Aorta (tissue), 5 donors: Measurements from ENCODE around the gene C12orf54. TPM values are rescaled to one million over a fixed set of nuclear protein-coding genes. Genes with fewer than 3 reads are reported as not detected.
"Not testable (repeated sequence)": the region's sequence is repeated elsewhere in the genome, so short reads cannot be mapped to it uniquely, and the experiment has no call there.

Source experiments
- ATAC-seq: fragments of 200-7000 bp; cut with Tn5 transposase; one replicate; pipeline ENCODE4 v1.9.1; 2022; ENCODE audit warnings: moderate library complexity; ENCODE audit not compliant: low FRiP score
- DNase-seq, 2 donors: peaks; one replicate each; pipeline ENCODE4 v3.0.0-alpha.2; 2020
- H3K27ac ChIP-seq, 2 donors: one replicate each; pipeline ENCODE4 v1.5.1; 2013; ENCODE audit warnings: low read length in 2 of 2, mild to moderate bottlenecking in 2 of 2, moderate library complexity in 2 of 2, control low read depth in 1 of 2, inconsistent platforms in 1 of 2, low read depth in 1 of 2
- H3K27me3 ChIP-seq, 2 donors: one replicate each; pipeline ENCODE4 v1.6.1; 2013; ENCODE audit warnings: control low read depth in 1 of 2, low read length in 1 of 2, mild to moderate bottlenecking in 1 of 2, moderate library complexity in 1 of 2; ENCODE audit not compliant: insufficient read depth in 2 of 2, control insufficient read depth in 1 of 2
- H3K36me3 ChIP-seq, 2 donors: one replicate each; pipeline ENCODE4 v1.6.1; 2013; ENCODE audit warnings: control low read depth in 1 of 2, low read length in 1 of 2, mild to moderate bottlenecking in 1 of 2; ENCODE audit not compliant: insufficient read depth in 2 of 2, control insufficient read depth in 1 of 2
- H3K4me1 ChIP-seq, 2 donors: one replicate each; pipeline ENCODE4 v1.6.1; 2013; ENCODE audit warnings: low read length in 2 of 2, control low read depth in 1 of 2, mild to moderate bottlenecking in 1 of 2, moderate library complexity in 1 of 2; ENCODE audit not compliant: insufficient read depth in 2 of 2, control insufficient read depth in 1 of 2
- H3K4me3 ChIP-seq, 2 donors: one replicate each; pipeline ENCODE4 v1.5.1; 2013; ENCODE audit warnings: low read length in 2 of 2, control low read depth in 1 of 2, mild to moderate bottlenecking in 1 of 2
- H3K9me3 ChIP-seq: one replicate; pipeline ENCODE4 v1.6.1; 2013; ENCODE audit warnings: mild to moderate bottlenecking, low read length; ENCODE audit not compliant: control insufficient read depth
- WGBS, 2 donors: extraction: QIAGEN DNeasy Blood & Tissue Kit; methylation state at CpG; one replicate each; pipeline ENCODE4 v1.1.7; 2013; 5-methylcytosine and 5-hydroxymethylcytosine counted together
- intact Hi-C, 2 donors: fragments of 100-400 bp; cut with DNase I; formaldehyde crosslinking; loops; one replicate each; pipeline versions ENCODE4 v1.14.2 to v1.15.0; 2022
- polyA plus RNA-seq, 2 donors: library from polyadenylated mRNA; stranded (reverse); fragments of 200-250 nt; gene quantifications; one replicate each; pipeline ENCODE4 v1.2.3, GENCODE V29; 2013
- total RNA-seq, 2 donors: library from RNA; stranded (reverse); fragmentation: NEBNext Ultra II Directional; extraction: Animal tissue kit (Norgen Biotek cat#: 25700); gene quantifications; one replicate each; pipeline ENCODE4 v1.2.1, GENCODE V29; 2021
- donor health status: healthy with polysubstance abuse.
- donor health status: Bipolar disorder and iron deficiency.
- donor health status: DM: no; HTN: no; CAD: no.
- donor health status: DM: no; HTN: no; CAD: no.
- donor health status: DM: yes; HTN: yes; CAD: no.

C12orf54 gene
- total and polyA plus RNA-seq, 4 donors: 0.65 to 2.5 TPM; not detected in 2

DNA sequence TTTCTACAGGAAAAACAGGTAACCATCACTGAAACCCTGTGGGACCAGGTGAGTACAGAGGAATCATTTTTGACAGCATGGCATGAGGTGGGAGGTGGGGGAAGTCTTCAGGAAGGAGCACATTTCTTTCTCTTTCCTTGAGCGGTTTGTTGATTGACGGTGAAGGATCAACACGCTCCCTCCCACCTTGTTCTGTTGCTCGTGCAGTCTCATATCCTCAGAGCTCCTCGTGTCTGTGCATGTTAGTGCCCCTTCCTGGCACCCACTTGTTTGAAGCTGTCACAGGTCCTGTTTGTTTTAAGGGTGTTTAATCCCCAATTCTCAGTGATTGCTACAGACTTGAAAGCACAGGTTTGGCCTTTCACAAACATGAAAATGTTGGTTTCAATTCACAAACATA is 4.4 kb downstream of the C12orf54 start:
- Histone ChIP-seq H3K4me1 (no peaks in the 10 kb centered on the region), H3K27ac (no peak overlapping the region), H3K36me3 (no peaks in the 10 kb centered on the region), H3K4me3 (no peak overlapping the region), H3K9me3 (no peaks in the 10 kb centered on the region), H3K27me3 (peaks cover 0 to 2% of the 10 kb centered on the region in 2 donors)
- WGBS, 2 donors: 66 to 71% methylated on average over 5 of the region's 5 CpGs
- DNase-seq: no peak
- intact Hi-C loops: loop anchor here in 1 of 2 donors (10.0 kb wide), 1 partner anchor 62 kb away; no protein-coding TSS in a partner anchor
- ATAC-seq: no peak

GRCh38 chr12:48489012-48489411 is 6.7 kb downstream of the C12orf54 start:
- no peaks in the 10 kb centered on the region for H3K36me3 ChIP-seq
- H3K27ac ChIP-seq: no peak overlapping the region
- H3K9me3 ChIP-seq: no peaks in the 10 kb centered on the region
- DNase-seq (no peak), ATAC-seq (no peak)
- no peak overlapping the region for H3K4me3 ChIP-seq
- peaks cover 0 to 2% of the 10 kb centered on the region in 2 donors for H3K27me3 ChIP-seq
- intact Hi-C loops: loop anchor here in 1 of 2 donors (10.0 kb wide), 1 partner anchor 64 kb away; no protein-coding TSS in a partner anchor
- 64 to 71% methylated on average over 2 of the region's 2 CpGs for WGBS, 2 donors
- no peaks in the 10 kb centered on the region for H3K4me1 ChIP-seq

GRCh38 chr12:48489456-48489855 is 7.2 kb downstream of the C12orf54 start:
- H3K36me3 ChIP-seq, H3K27me3 ChIP-seq, H3K9me3 ChIP-seq, H3K4me1 ChIP-seq, H3K4me3 ChIP-seq, DNase-seq, ATAC-seq, H3K27ac ChIP-seq: not testable (repeated sequence)
- 80 to 84% methylated on average over 7 of the region's 7 CpGs for WGBS, 2 donors
- intact Hi-C loops: loop anchor here in 1 of 2 donors (10.0 kb wide), 1 partner anchor 65 kb away; no protein-coding TSS in a partner anchor

DNA sequence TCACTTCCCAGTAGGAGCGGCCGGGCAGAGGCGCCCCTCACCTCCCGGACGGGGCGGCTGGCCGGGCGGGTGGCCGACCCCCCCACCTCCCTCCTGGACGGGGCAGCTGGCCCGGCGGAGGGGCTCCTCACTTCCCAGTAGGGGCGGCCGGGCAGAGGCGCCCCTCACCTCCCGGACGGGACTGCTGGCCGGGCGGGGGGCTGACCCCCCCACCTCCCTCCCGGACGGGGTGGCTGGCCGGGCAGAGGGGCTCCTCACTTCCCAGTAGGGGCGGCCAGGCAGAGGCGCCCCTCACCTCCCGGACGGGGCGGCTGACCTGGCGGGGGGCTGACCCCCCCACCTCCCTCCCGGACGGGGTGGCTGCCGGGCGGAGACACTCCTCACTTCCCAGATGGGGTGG is 18.0 kb downstream of the C12orf54 start:
- DNase-seq, H3K27me3 ChIP-seq, H3K9me3 ChIP-seq, H3K4me1 ChIP-seq, H3K27ac ChIP-seq, intact Hi-C loops, H3K4me3 ChIP-seq, H3K36me3 ChIP-seq, ATAC-seq: not testable (repeated sequence)
- WGBS, 2 donors: 94 to 95% methylated on average over 15 to 27 of the region's 32 CpGs

GRCh38 chr12:48506836-48507235 is 24.5 kb downstream of the C12orf54 start:
- 30 to 31% methylated on average over 2 of the region's 2 CpGs for WGBS, 2 donors
- ATAC-seq, H3K4me3 ChIP-seq, DNase-seq, intact Hi-C loops, H3K36me3 ChIP-seq, H3K27me3 ChIP-seq, H3K9me3 ChIP-seq, H3K27ac ChIP-seq, H3K4me1 ChIP-seq: not testable (repeated sequence)

DNA sequence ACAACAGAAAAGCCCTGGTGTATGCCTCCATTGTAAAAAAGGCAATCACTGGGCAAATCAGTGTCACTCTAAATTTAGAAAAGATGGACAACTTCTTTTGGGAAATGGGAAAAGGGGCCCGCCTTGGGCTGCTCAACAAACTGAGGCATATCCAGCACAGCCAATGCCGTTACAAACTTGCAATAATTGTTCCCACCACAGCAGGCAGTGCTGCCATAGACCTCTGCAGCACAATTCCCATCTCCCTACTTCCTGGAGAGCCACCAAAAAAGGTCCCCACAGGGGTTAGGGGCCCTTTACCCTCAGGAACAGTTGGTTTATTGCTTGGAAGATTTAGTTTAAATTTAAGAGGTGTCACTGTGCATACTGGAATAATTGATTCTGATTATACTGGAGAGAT is 26.7 kb downstream of the C12orf54 start:
- no peak for ATAC-seq
- H3K9me3 ChIP-seq: no peaks in the 10 kb centered on the region
- intact Hi-C loops: no loop called here
- WGBS, 2 donors: 67 to 71% methylated on average over 2 of the region's 2 CpGs
- H3K4me1 ChIP-seq: no peaks in the 10 kb centered on the region
- H3K36me3 ChIP-seq: no peaks in the 10 kb centered on the region
- no peak overlapping the region for H3K4me3 ChIP-seq
- no peak overlapping the region for H3K27ac ChIP-seq
- DNase-seq: no peak
- no peaks in the 10 kb centered on the region for H3K27me3 ChIP-seq

GRCh38 chr12:48510111-48510510 is 27.8 kb downstream of the C12orf54 start:
- no peaks in the 10 kb centered on the region for H3K4me1 ChIP-seq
- no peak overlapping the region for H3K4me3 ChIP-seq
- H3K36me3 ChIP-seq: no peaks in the 10 kb centered on the region
- no peaks in the 10 kb centered on the region for H3K27me3 ChIP-seq
- intact Hi-C loops: no loop called here
- 14 to 33% methylated on average over 1 of the region's 1 CpG for WGBS, 2 donors
- ATAC-seq (no peak), DNase-seq (no peak)
- H3K27ac ChIP-seq: no peak overlapping the region
- H3K9me3 ChIP-seq: no peaks in the 10 kb centered on the region

DNA sequence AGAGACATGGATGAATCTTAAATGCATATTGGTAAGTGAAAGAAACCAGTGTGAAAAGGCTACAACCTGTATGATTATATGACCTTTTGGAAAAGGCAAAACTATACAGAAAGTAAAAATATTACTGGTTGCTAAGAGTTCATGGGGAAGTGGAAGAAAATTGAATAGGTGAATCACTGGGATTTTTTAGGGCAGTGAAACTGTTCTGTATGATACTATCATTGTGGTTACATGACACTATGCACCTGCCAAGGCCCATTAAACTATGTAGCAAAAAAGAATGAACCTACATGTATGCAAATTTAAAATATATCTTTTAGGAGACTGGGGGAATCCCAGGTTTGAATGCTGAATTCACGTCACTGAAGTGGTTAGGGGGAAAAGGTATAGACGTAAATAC is 30.6 kb downstream of the C12orf54 start:
- WGBS, 2 donors: 58 to 63% methylated on average over 2 of the region's 2 CpGs
- Histone ChIP-seq H3K9me3 (no peaks in the 10 kb centered on the region), H3K36me3 (no peaks in the 10 kb centered on the region), H3K27me3 (no peaks in the 10 kb centered on the region), H3K4me3 (no peak overlapping the region), H3K4me1 (no peaks in the 10 kb centered on the region), H3K27ac (no peak overlapping the region)
- ATAC-seq (no peak), DNase-seq (no peak)
- intact Hi-C loops: no loop called here

DNA sequence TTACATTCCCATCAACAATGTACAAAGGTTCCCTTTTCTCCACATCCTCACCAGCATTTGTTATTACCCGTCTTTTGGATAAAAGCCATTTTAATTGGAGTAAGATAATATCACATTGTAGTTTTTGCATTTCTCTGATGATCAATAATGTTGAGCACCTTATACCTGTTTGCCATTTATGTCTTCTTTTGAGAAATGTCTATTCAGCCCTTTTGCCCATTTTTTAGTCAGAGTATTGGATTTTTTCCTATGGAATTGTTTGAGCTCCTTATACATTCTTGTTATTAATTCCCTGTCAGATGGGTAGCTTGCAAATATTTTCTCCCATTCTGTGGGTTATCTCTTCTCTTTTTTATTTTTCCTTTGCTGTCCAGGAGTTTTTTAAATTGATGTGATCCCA is 32.4 kb downstream of the C12orf54 start:
- no peaks in the 10 kb centered on the region for H3K36me3 ChIP-seq
- H3K4me1 ChIP-seq: no peaks in the 10 kb centered on the region
- no peak overlapping the region for H3K4me3 ChIP-seq
- WGBS, 2 donors: 86 to 93% methylated on average over 1 of the region's 1 CpG
- H3K27ac ChIP-seq: no peak overlapping the region
- no peaks in the 10 kb centered on the region for H3K27me3 ChIP-seq
- ATAC-seq (no peak), DNase-seq (no peak)
- H3K9me3 ChIP-seq: no peaks in the 10 kb centered on the region
- intact Hi-C loops: no loop called here
